Activated CD8-positive, alpha-beta memory T cell treated with anti-CD3 and anti-CD28 coated beads for 36 hours (primary cell): Measurements from ENCODE around the gene AKAP10. TPM values are rescaled to one million over a fixed set of nuclear protein-coding genes. Genes with fewer than 3 reads are reported as not detected.
"Not testable (repeated sequence)": the region's sequence is repeated elsewhere in the genome, so short reads cannot be mapped to it uniquely, and the experiment has no call there.

ENCODE experiments used
- CTCF ChIA-PET: fragments of 350-600 bp; sonication (Branson Sonifier 250); formaldehyde crosslinking; loops from one replicate; lab custom pipeline; 2021; ENCODE audit warnings: antibody characterized with exemption; lab: Charles Lee
- POLR2A ChIA-PET: fragments of 350-600 bp; sonication (Branson Sonifier 250); formaldehyde crosslinking; loops from one replicate; lab custom pipeline; 2021; ENCODE audit warnings: antibody characterized with exemption; lab: Charles Lee
- total RNA-seq, 2 experiments: library from RNA; stranded (reverse); gene quantifications; one replicate each; pipeline ENCODE4 v1.2.3, GENCODE V29; 2021

AKAP10 gene
- total RNA-seq, 2 experiments from 2014 or later = 32.8 to 38.2 TPM

DNA sequence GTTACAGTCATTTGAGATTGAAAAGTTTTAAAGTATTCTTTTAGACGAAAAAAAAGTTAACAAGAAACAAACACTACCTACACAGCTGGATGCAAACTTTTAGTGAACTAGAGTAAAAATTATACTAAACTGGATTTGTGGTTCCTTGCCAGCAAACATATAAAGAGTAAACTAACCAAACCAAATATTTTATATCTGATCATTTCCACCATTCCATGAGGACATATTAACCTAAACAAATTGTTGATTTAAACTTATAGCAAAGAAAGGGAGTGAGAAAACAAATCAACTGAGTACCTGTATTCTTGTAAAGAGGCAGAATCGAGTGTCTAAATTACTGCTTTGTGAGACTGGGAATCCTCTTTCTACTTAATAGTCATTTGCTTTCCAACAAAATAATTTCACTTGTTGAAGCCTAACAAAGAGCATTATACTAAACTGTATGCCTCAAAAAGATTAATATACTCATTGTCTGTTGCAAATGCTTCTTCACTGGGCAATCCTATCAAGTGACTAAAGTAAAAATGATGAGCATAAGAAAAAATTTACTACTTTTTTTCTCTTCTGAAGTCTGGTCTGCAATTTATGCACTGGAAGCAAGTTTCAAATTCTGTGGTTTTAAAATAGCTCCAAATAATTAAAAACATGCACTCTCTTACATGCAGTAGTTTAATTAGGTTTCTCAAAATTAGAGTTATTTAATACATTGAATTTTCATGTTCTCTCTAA, 37.5 kb downstream of the AKAP10 start:
- POLR2A ChIA-PET = interaction anchor here (1.1 kb wide), 1 partner anchor 37 kb away, joined by 3 read pairs; the partner anchor contains the start of gene AKAP10
- CTCF ChIA-PET = interaction anchor here (1.0 to 1.1 kb wide), 2 partner anchors 9 to 34 kb away, joined by 3 read pairs; no protein-coding TSS in a partner anchor

GRCh38 chr17:19938736-19939135, 38.9 kb downstream of the AKAP10 start:
- POLR2A ChIA-PET = interaction anchor here (0.7 kb wide), 1 partner anchor 16 kb away, joined by 4 read pairs; no protein-coding TSS in a partner anchor

GRCh38 chr17:19937522-19937921, 40.1 kb downstream of the AKAP10 start:
- ChIA-PET POLR2A (no interaction called here), CTCF (interaction anchor here (0.7 kb wide), 1 partner anchor 323 kb away, joined by 3 read pairs; no protein-coding TSS in a partner anchor)

More at GRCh38 chr17:19938736-19939135, 38.9 kb downstream of the AKAP10 start:
- CTCF ChIA-PET = interaction anchor here (1.0 to 1.1 kb wide), 2 partner anchors 10 to 35 kb away, joined by 3 read pairs; no protein-coding TSS in a partner anchor

DNA sequence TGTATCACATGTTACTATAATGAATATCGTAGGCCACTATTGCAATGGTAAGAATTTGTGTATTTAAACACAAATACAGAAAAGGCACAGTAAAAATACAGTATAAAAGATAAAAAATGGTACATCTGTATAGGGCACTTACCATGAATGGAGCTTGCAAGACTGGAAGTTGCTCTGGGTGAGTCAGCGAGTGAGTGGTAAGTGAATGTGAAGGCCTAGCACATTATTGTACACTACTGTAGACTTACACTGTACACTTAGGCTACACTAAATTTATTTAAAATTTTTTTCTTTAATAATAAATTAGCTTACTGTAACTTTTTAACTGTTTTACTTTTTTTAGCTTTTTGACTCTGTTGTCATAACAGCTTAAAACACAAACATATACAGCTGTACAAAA, 42.5 kb downstream of the AKAP10 start:
- ChIA-PET POLR2A (no interaction called here), CTCF (no interaction called here)

DNA sequence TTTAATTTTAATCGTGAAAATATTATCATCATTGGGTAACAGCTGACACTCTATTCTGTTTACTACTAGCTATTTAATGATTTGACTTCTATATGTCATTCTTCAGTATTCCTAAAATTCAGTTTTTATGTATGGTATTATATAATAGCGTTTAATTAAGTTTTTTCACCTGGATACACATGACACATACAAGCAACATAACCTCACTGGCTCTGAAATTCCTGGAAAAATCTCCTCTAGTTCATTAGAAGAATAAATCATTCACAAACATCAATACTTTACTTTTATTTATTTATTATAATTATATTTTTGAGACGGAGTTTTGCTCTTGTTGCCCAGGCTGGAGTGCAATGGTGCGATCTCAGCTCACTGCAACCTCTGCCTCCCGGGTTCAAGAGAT, 44.0 kb downstream of the AKAP10 start:
- POLR2A ChIA-PET = interaction anchor here (0.6 kb wide), 1 partner anchor 104 kb away, joined by 8 read pairs; no protein-coding TSS in a partner anchor
- CTCF ChIA-PET = no interaction called here

GRCh38 chr17:19933221-19933620, 44.4 kb downstream of the AKAP10 start:
- ChIA-PET POLR2A (interaction anchor here (0.6 kb wide), 1 partner anchor 104 kb away, joined by 8 read pairs; no protein-coding TSS in a partner anchor), CTCF (no interaction called here)

DNA sequence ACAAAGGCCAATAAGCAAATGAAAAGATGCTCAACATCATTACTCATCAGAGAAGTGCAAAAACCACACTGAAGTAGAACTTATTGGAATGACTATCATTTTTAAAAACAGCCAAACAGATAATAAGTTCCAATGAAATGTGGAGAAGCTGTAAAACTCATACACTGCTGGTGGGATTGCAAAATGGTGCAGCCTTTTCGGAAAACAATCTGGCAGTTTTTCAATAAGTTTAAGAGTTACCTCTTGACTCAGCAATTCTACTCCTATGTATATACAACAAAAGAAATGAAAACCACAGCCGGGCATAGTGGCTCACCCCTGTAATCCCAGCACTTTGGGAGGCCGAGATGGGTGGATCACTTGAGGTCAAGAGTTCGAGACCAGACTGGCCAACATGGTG, 49.3 kb downstream of the AKAP10 start:
- CTCF ChIA-PET = no interaction called here
- POLR2A ChIA-PET = no interaction called here

DNA sequence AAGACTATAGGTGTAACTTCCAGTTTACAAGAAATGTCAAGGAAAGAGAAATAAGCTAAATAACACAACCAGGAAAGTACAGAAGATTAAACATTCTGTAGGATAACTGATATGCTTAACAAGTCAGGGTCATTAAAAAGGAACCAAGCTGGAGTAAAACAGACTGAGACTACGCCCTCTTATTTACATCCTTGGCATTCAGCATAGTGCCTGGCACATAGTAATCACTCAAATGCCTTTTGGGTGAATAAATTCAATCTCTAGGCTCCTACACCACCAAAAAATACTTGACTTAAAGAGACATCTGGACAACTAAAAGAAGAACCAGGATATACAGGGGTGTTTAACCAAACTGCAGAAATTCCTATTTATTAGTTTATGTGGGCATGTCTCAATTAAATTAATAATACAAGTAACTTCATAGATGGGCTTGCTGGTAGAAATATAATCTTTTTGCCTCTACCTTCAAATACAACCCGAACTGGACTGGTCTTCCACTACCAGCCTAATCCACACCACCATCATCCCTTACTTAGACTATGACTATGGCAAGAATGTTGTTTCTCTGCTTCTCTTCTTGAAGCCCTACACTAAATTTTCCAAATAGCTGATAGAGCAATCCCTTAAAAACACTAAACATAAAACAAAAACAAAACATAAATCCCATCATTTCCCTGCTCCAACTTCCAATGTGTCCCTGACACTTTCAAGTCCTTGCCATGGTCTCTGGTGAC, 62.2 kb downstream of the AKAP10 start:
- ChIA-PET POLR2A (no interaction called here), CTCF (no interaction called here)

- ChIA-PET POLR2A (interaction anchor here (0.5 kb wide), 2 partner anchors 12 to 45 kb away, joined by 3 to 5 read pairs; no protein-coding TSS in a partner anchor), CTCF (interaction anchor here (0.7 kb wide), 1 partner anchor 324 kb away, joined by 3 read pairs; no protein-coding TSS in a partner anchor)
Observed at GRCh38 chr17:19911033-19911432, 66.6 kb downstream of the AKAP10 start.

DNA sequence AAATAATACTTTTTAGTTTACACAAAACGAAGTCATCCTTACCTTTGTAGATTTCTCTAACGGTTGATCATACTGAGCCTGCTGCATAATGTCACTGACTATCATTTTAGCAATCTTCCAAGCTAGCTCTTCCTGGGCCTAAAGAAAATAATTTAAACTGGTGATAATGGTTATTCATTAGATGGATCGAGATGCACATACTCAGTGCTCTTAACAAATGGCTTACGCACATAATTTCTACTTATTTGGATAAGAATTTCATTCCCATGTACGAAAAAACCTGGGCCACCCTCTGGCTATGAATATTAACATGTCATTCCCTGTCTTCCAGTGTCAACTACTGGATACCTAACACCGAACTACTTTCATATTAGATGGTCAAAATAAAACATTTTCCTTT, 68.5 kb downstream of the AKAP10 start:
- ChIA-PET POLR2A (no interaction called here), CTCF (no interaction called here)

DNA sequence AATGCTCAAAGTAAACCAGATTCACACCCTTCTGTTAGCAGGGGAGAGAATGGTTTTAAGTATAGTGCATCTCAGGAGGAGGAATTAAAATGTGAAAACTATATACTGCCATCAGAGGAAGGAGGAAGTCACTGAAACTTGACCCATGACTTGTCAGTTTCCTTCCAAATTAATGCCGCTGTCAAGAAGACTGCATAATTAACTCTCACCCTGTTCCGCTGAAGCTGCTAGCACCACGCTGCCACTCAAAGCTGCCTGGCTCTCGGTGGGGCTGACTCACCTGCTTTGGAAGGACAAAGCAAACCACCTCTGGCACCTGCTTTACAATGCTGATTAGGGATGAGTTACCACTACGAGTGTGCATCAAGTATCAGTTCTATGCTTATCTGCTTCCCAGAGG, 72.1 kb downstream of the AKAP10 start:
- POLR2A ChIA-PET = no interaction called here
- CTCF ChIA-PET = no interaction called here

DNA sequence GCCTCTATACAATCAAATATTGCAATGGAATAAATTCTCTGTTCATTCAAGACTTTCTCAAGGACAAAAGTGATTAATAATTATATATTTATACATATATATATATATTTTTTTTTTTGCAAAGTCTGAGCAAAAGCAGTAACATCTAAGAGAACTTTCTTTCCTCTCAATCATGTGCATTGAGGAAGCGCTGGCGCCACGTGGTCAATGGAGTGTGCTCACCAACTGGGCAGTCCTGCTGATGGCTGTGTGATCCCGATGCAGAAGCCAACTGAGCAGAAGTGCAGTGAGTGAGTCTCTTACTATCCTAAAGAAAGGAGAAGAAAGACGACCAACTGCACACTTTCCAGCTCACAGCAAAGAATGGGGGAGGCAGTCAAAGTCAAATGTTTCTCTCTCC, 72.7 kb downstream of the AKAP10 start:
- ChIA-PET CTCF (no interaction called here), POLR2A (no interaction called here)

GRCh38 chr17:19904412-19904811, 73.2 kb downstream of the AKAP10 start:
- ChIA-PET CTCF (no interaction called here), POLR2A (no interaction called here)

DNA sequence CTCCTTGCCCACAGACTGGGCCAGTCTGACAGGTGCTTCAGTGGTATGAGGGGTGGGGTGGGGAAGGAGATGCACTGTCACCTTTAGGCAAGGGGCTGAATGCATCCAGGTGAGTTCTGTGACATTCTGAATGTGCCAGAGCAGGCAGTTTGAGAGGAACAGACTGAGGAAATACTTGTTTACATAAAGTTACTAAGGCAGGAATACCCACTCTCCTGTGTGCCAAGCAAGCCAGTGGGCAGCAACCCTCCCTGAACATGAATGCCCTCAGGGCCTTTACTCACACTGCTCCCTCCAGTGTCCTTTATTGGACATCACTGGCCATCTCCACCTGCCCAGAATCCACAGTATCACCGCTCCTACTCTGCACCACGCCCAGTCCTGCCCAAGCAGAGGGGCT, 76.8 kb downstream of the AKAP10 start:
- ChIA-PET POLR2A (no interaction called here), CTCF (no interaction called here)

GRCh38 chr17:19897903-19898302, 79.7 kb downstream of the AKAP10 start:
- ChIA-PET POLR2A (no interaction called here), CTCF (no interaction called here)

DNA sequence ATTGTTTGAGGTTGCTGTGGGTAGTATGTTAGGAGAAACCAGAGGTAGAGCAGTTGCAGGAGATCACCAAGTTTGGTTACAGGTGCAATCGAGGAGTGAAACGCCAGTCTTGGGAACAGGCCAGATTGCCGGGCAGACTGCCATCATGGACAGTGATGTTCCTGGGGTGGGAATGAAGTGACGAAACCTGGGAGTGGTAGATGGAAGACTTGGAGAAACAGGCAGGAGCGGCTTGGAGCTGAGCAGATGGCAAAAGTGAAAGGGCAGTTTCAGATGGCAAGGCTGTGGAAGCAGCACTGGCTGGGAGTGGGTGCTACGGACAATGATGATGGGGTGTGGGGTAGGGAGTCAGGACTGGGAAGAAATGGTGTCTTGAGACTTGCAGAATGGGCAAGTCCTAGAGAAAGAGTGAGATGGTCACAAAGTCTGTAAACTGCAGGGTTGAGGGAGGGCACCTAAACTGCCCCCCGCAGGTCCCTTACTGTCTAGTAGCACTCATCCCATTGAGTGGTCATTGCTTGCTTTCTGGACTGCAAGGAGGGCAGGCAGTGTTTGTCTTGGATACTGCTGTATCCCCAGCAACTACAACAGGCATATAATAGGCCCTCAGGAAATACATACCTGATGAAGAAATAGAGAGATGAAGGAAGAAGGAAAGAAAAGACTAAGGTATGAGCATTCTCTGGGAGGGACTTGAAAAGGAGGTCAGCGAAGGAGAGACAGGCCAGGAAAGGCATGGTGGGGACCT, 80.4 kb downstream of the AKAP10 start:
- POLR2A ChIA-PET = no interaction called here

DNA sequence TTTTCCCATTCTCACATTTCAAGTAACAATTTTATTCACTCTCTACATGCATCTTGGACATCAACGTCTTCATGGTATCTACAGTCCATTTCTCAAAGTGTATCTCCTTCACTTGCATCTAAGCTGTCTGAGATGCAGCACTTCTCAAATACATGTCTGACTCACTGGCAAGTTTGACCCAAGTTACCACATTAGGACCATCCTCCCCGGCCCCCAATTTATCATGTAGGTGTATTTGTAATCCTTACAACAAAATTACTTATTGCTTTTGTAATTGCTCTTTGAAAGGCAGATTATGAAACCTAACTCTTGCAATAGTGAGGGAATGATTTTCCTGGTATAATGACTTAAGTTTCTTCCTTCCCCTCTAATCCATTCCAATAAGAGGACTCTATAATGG, 80.9 kb downstream of the AKAP10 start:
- CTCF ChIA-PET = no interaction called here
- POLR2A ChIA-PET = no interaction called here

More for the DNA sequence above, 80.4 kb downstream of the AKAP10 start:
- CTCF ChIA-PET = no interaction called here

DNA sequence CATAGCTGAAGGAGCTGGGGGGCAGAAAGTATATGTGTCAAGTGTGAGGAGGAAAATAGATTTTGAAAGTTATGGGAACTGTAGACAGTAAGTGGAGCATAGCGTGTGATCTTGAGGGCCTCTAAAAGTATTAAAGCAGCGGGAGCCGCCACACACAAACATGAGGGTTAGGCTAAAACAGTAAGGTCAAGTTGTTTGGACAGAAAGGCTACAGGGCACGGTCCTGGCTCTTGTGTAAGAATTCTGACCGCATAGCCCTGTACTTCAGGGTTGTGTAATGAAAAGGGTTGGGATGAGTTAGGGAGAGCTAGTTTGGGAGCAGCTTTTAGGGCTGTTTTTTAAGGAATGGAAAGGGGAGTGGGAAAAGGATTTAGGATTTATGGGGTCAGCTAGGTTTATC, 87.1 kb downstream of the AKAP10 start:
- POLR2A ChIA-PET, CTCF ChIA-PET: not testable (repeated sequence)

DNA sequence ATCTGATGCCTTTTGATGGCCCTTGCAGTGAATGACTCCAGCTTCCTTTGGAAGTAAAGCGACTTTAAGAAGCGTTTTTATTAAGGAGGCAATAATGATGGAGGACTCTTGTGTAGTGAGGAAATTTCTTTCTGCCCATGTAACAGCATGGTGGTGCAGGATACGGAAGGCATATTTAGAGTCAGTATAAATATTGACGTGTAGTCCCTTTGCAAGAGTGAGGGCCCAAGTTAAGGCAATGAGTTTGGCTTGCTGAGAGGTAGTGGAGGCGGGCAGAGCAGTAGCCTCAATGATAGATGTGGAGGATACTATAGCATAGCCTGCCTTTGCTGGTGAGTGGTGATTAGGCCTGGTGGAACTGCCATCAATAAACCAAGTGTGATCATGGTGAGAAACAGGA, 87.6 kb downstream of the AKAP10 start:
- POLR2A ChIA-PET = not testable (repeated sequence)
- CTCF ChIA-PET = interaction anchor here (0.7 kb wide), 1 partner anchor 10 kb away, joined by 4 read pairs; no protein-coding TSS in a partner anchor
